Activated CD8-positive, alpha-beta memory T cell treated with anti-CD3 and anti-CD28 coated beads, Interleukin-2, amount 10 ng/mL, durations not matched to agents 7 days and 5 days (primary cell): ENCODE measurements around the gene ST6GALNAC2. TPM values are rescaled to one million over a fixed set of nuclear protein-coding genes. Genes with fewer than 3 reads are reported as not detected.
A peak's percentile ranks its signal among the peaks of the same experiment; 100 is the strongest.

Source experiments
- ATAC-seq: fragments of 150-1000 bp; cut with Tn5 transposase; one replicate; pipeline ENCODE4 v1.10.0; 2021; ENCODE audit warnings: moderate library complexity
- CTCF ChIA-PET: fragments of 350-600 bp; sonication (Branson Sonifier 250); formaldehyde crosslinking; loops from one replicate; lab custom pipeline; 2021; ENCODE audit warnings: antibody characterized with exemption; lab: Charles Lee
- DNase-seq: peaks from one replicate; pipeline ENCODE4 v3.0.0-alpha.2; 2020
- H3K27ac Mint-ChIP-seq: one replicate; pipeline ENCODE4 v1.8.0; 2021; ENCODE audit warnings: mild to moderate bottlenecking, mixed read lengths
- H3K27me3 Mint-ChIP-seq: one replicate; pipeline ENCODE4 v1.8.0; 2021; ENCODE audit warnings: mixed read lengths
- H3K36me3 Mint-ChIP-seq: one replicate; pipeline ENCODE4 v1.8.0; 2021; ENCODE audit warnings: mild to moderate bottlenecking, mixed read lengths
- H3K4me1 Mint-ChIP-seq: one replicate; pipeline ENCODE4 v1.8.0; 2021; ENCODE audit warnings: mixed read lengths
- H3K4me3 Mint-ChIP-seq: one replicate; pipeline ENCODE4 v1.8.0; 2021; ENCODE audit warnings: mild to moderate bottlenecking, moderate library complexity, mixed read lengths
- H3K9me3 Mint-ChIP-seq: one replicate; pipeline ENCODE4 v1.8.0; 2022; ENCODE audit warnings: low read depth, mixed read lengths
- total RNA-seq, 2 experiments: library from RNA; stranded (reverse); gene quantifications; one replicate each; pipeline ENCODE4 v1.2.3, GENCODE V29; 2021

The ST6GALNAC2 gene
- not detected for total RNA-seq

GRCh38 chr17:76585649-76586593, at the start of gene ST6GALNAC2:
Gene ST6GALNAC2, minus strand, starts transcription at chr17:76585860. Its CDS starts 52 bp downstream, at chr17:76585808.
- Mint-ChIP-seq H3K9me3 (no peaks in the 10 kb centered on the region), H3K27ac (no peak within 1 kb of the TSS), H3K4me3 (peak within 1 kb of the TSS; percentile 38), H3K27me3 (peaks cover 61% of the 10 kb centered on the region), H3K4me1 (peaks cover 6% of the 10 kb centered on the region), H3K36me3 (no peaks in the 10 kb centered on the region)
- ATAC-seq (peak; percentile 80), DNase-seq (peak; percentile 51)
- CTCF ChIA-PET: interaction anchor here (0.6 to 3.8 kb wide), 10 partner anchors 8 to 95 kb away, joined by 3 to 14 read pairs (median 4); no protein-coding TSS in a partner anchor

GRCh38 chr17:76635039-76635438, 49.4 kb upstream of the ST6GALNAC2 start:
- no peaks in the 10 kb centered on the region for H3K4me1 Mint-ChIP-seq
- H3K9me3 Mint-ChIP-seq: no peaks in the 10 kb centered on the region
- ATAC-seq (no peak), DNase-seq (no peak)
- H3K36me3 Mint-ChIP-seq: no peaks in the 10 kb centered on the region
- H3K27me3 Mint-ChIP-seq: peaks cover 23% of the 10 kb centered on the region
- CTCF ChIA-PET: interaction anchor here (4.1 kb wide), 1 partner anchor 12 kb away, joined by 15 read pairs; no protein-coding TSS in a partner anchor
- H3K4me3 Mint-ChIP-seq: no peak overlapping the region
- no peak overlapping the region for H3K27ac Mint-ChIP-seq

GRCh38 chr17:76633628-76634328, 48.1 kb upstream of the ST6GALNAC2 start:
- DNase-seq (no peak), ATAC-seq (no peak)
- no peak overlapping the region for H3K27ac Mint-ChIP-seq
- H3K4me3 Mint-ChIP-seq: no peak overlapping the region
- CTCF ChIA-PET: interaction anchor here (0.7 to 4.1 kb wide), 2 partner anchors 10 to 48 kb away, joined by 3 to 15 read pairs; no protein-coding TSS in a partner anchor
- H3K9me3 Mint-ChIP-seq: no peaks in the 10 kb centered on the region
- no peaks in the 10 kb centered on the region for H3K36me3 Mint-ChIP-seq
- H3K4me1 Mint-ChIP-seq: no peaks in the 10 kb centered on the region
- H3K27me3 Mint-ChIP-seq: peaks cover 20% of the 10 kb centered on the region

GRCh38 chr17:76631821-76632565, 46.3 kb upstream of the ST6GALNAC2 start:
- Mint-ChIP-seq H3K4me3 (no peak overlapping the region), H3K36me3 (no peaks in the 10 kb centered on the region), H3K27ac (no peak overlapping the region), H3K4me1 (no peaks in the 10 kb centered on the region), H3K9me3 (no peaks in the 10 kb centered on the region), H3K27me3 (peaks cover 16% of the 10 kb centered on the region)
- CTCF ChIA-PET: interaction anchor here (4.1 kb wide), 1 partner anchor 9 kb away, joined by 15 read pairs; no protein-coding TSS in a partner anchor
- DNase-seq (no peak), ATAC-seq (peak; percentile 39)

- no peak overlapping the region for H3K4me3 Mint-ChIP-seq
- peaks cover 9% of the 10 kb centered on the region for H3K27me3 Mint-ChIP-seq
- CTCF ChIA-PET: no interaction called here
- H3K36me3 Mint-ChIP-seq: no peaks in the 10 kb centered on the region
- no peak overlapping the region for H3K27ac Mint-ChIP-seq
- no peaks in the 10 kb centered on the region for H3K9me3 Mint-ChIP-seq
- ATAC-seq (no peak), DNase-seq (no peak)
- H3K4me1 Mint-ChIP-seq: no peaks in the 10 kb centered on the region
These were observed 44.5 kb upstream of the ST6GALNAC2 start for GRCh38 chr17:76630151-76630550.

- Mint-ChIP-seq H3K9me3 (no peaks in the 10 kb centered on the region), H3K27ac (no peak overlapping the region), H3K36me3 (no peaks in the 10 kb centered on the region), H3K4me1 (peaks cover 5% of the 10 kb centered on the region), H3K27me3 (peaks cover 16% of the 10 kb centered on the region), H3K4me3 (no peak overlapping the region)
- ATAC-seq (no peak), DNase-seq (no peak)
- CTCF ChIA-PET: interaction anchor here (7.2 kb wide), 1 partner anchor 104 kb away, joined by 106 read pairs; no protein-coding TSS in a partner anchor
These were observed 41.9 kb upstream of the ST6GALNAC2 start for GRCh38 chr17:76627510-76627909.

GRCh38 chr17:76626442-76626841, 40.8 kb upstream of the ST6GALNAC2 start:
- ATAC-seq (no peak), DNase-seq (no peak)
- H3K36me3 Mint-ChIP-seq: no peaks in the 10 kb centered on the region
- no peak overlapping the region for H3K27ac Mint-ChIP-seq
- H3K9me3 Mint-ChIP-seq: no peaks in the 10 kb centered on the region
- H3K4me1 Mint-ChIP-seq: peaks cover 5% of the 10 kb centered on the region
- H3K4me3 Mint-ChIP-seq: no peak overlapping the region
- CTCF ChIA-PET: interaction anchor here (4.3 to 7.2 kb wide), 2 partner anchors 69 to 103 kb away, joined by 61 to 106 read pairs; no protein-coding TSS in a partner anchor
- peaks cover 16% of the 10 kb centered on the region for H3K27me3 Mint-ChIP-seq

GRCh38 chr17:76625496-76625895, 39.8 kb upstream of the ST6GALNAC2 start:
- Mint-ChIP-seq H3K4me1 (peaks cover 5% of the 10 kb centered on the region), H3K4me3 (no peak overlapping the region), H3K27ac (no peak overlapping the region), H3K36me3 (no peaks in the 10 kb centered on the region), H3K27me3 (peaks cover 16% of the 10 kb centered on the region), H3K9me3 (no peaks in the 10 kb centered on the region)
- CTCF ChIA-PET: interaction anchor here (0.8 to 7.2 kb wide), 7 partner anchors 27 to 102 kb away, joined by 3 to 106 read pairs (median 15); no protein-coding TSS in a partner anchor
- no peak for ATAC-seq
- no peak for DNase-seq

- Mint-ChIP-seq H3K36me3 (no peaks in the 10 kb centered on the region), H3K27me3 (peaks cover 19% of the 10 kb centered on the region), H3K4me3 (no peak overlapping the region), H3K27ac (no peak overlapping the region), H3K4me1 (peaks cover 5% of the 10 kb centered on the region), H3K9me3 (no peaks in the 10 kb centered on the region)
- ATAC-seq (peak; percentile 95), DNase-seq (peak; percentile 80)
- CTCF ChIA-PET: interaction anchor here (0.5 to 7.2 kb wide), 61 partner anchors 8 to 321 kb away, joined by 3 to 106 read pairs (median 4); partner anchors contain the start of genes AANAT, ST6GALNAC1 and UBE2O
These were observed 37.8 kb upstream of the ST6GALNAC2 start for GRCh38 chr17:76623271-76624146.

GRCh38 chr17:76617838-76618237, 32.2 kb upstream of the ST6GALNAC2 start:
- Mint-ChIP-seq H3K36me3 (no peaks in the 10 kb centered on the region), H3K4me1 (peaks cover 7% of the 10 kb centered on the region), H3K27me3 (peaks cover 4% of the 10 kb centered on the region), H3K4me3 (no peak overlapping the region), H3K9me3 (no peaks in the 10 kb centered on the region), H3K27ac (no peak overlapping the region)
- ATAC-seq (no peak), DNase-seq (no peak)
- CTCF ChIA-PET: interaction anchor here (1.6 kb wide), 1 partner anchor 95 kb away, joined by 4 read pairs; no protein-coding TSS in a partner anchor

GRCh38 chr17:76614912-76615617, 29.4 kb upstream of the ST6GALNAC2 start:
- ATAC-seq (no peak), DNase-seq (no peak)
- H3K4me1 Mint-ChIP-seq: peaks cover 7% of the 10 kb centered on the region
- H3K9me3 Mint-ChIP-seq: no peaks in the 10 kb centered on the region
- H3K27ac Mint-ChIP-seq: no peak overlapping the region
- no peak overlapping the region for H3K4me3 Mint-ChIP-seq
- no peaks in the 10 kb centered on the region for H3K36me3 Mint-ChIP-seq
- CTCF ChIA-PET: interaction anchor here (0.7 to 2.1 kb wide), 5 partner anchors 9 to 92 kb away, joined by 3 to 6 read pairs (median 5); no protein-coding TSS in a partner anchor
- peaks cover 3% of the 10 kb centered on the region for H3K27me3 Mint-ChIP-seq
